Suprapubic skin (tissue), 4 donors: ENCODE results near the gene PTPRM.

Experiments used
- CTCF ChIP-seq, 2 donors: fragments of 200-600 bp in 1 of 2; fragments of 450-650 bp in 1 of 2; sonication (generic) in 1 of 2; IDR thresholded peaks; one replicate each; pipeline ENCODE4 v1.5.1; 2016 to 2019; ENCODE audit warnings: antibody characterized with exemption in 2 of 2, mild to moderate bottlenecking in 1 of 2, moderate library complexity in 1 of 2
- POLR2A ChIP-seq, 2 donors: fragments of 450-650 bp; IDR thresholded peaks; one replicate each; pipeline ENCODE4 v1.6.1; 2017; ENCODE audit warnings: antibody characterized with exemption in 2 of 2, mild to moderate bottlenecking in 2 of 2, moderate library complexity in 2 of 2
- POLR2AphosphoS5 ChIP-seq, 3 donors: sonication (generic); formaldehyde crosslinking; IDR thresholded peaks; one replicate each; pipeline ENCODE4 v1.6.1; 2017; ENCODE audit warnings: antibody characterized with exemption in 3 of 3

DNA sequence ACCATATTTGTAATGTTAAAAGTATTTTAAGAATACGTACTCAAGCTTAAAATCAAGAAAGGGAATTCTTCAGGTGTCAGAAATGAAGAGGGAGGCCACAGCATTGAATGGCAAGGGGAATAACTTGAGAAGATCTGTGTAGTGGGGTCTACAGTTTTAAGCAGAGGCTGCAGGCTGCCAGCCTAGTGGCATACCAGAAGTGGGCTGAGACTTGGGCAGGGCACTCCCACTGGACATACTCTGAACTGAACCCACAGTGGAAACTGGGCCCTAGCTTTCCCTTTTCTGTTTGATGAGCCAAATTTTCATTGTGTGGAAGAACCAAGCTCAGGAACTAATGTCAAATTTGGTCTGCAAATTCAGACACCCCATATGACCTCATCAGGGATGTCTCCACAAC, 238.8 kb downstream of the PTPRM start:
- TF ChIP-seq CTCF (IDR thresholded peaks at IDR 0.05), result no peak
- no peak for TF ChIP-seq POLR2A (IDR thresholded peaks at IDR 0.05)
- no peak for TF ChIP-seq POLR2AphosphoS5 (IDR thresholded peaks at IDR 0.05)
